Measurements from ENCODE around the gene GFPT2.

GFPT2 gene

GRCh38 chr5:180380856-180381255 is 27.7 kb upstream of the GFPT2 start:
- Histone ChIP-seq H3K4me3 (replicated peaks; ENCODE audit: low read depth, low read length) (no peak overlapping the region), H3K27me3 (replicated peaks; ENCODE audit: control insufficient read depth, insufficient read depth, low read length) (no peaks in the 10 kb centered on the region; the same call in 1 of the 2 replicates), H3K36me3 (ENCODE audit: control insufficient read depth, insufficient read depth, low read length) (no peaks in the 10 kb centered on the region)
- no peak for TF ChIP-seq CTCF (IDR thresholded peaks at IDR 0.05; ENCODE audit: insufficient read depth, low read length, poor library complexity, severe bottlenecking)
- DNase-seq (ENCODE audit: extremely low read depth, insufficient read length): no peak

GRCh38 chr5:180380441-180380840 is 27.3 kb upstream of the GFPT2 start:
- Histone ChIP-seq H3K27me3 (replicated peaks; ENCODE audit: control insufficient read depth, insufficient read depth, low read length) (no peaks in the 10 kb centered on the region; the same call in 1 of the 2 replicates), H3K4me3 (replicated peaks; ENCODE audit: low read depth, low read length) (no peak overlapping the region), H3K36me3 (ENCODE audit: control insufficient read depth, insufficient read depth, low read length) (no peaks in the 10 kb centered on the region)
- no peak for DNase-seq (ENCODE audit: extremely low read depth, insufficient read length)
- no peak for TF ChIP-seq CTCF (IDR thresholded peaks at IDR 0.05; ENCODE audit: insufficient read depth, low read length, poor library complexity, severe bottlenecking)

GRCh38 chr5:180379355-180380070 is 26.4 kb upstream of the GFPT2 start:
- Histone ChIP-seq H3K36me3 (ENCODE audit: control insufficient read depth, insufficient read depth, low read length) (no peaks in the 10 kb centered on the region), H3K27me3 (replicated peaks; ENCODE audit: control insufficient read depth, insufficient read depth, low read length) (no peaks in the 10 kb centered on the region; the same call in 1 of the 2 replicates), H3K4me3 (replicated peaks; ENCODE audit: low read depth, low read length) (no peak overlapping the region)
- TF ChIP-seq CTCF (IDR thresholded peaks at IDR 0.05; ENCODE audit: insufficient read depth, low read length, poor library complexity, severe bottlenecking): no peak
- no peak for DNase-seq (ENCODE audit: extremely low read depth, insufficient read length)

GRCh38 chr5:180378438-180379344 is 25.6 kb upstream of the GFPT2 start:
- Histone ChIP-seq H3K36me3 (ENCODE audit: control insufficient read depth, insufficient read depth, low read length) (no peaks in the 10 kb centered on the region), H3K4me3 (replicated peaks; ENCODE audit: low read depth, low read length) (no peak overlapping the region), H3K27me3 (replicated peaks; ENCODE audit: control insufficient read depth, insufficient read depth, low read length) (no peaks in the 10 kb centered on the region; the same call in 1 of the 2 replicates)
- no peak for TF ChIP-seq CTCF (IDR thresholded peaks at IDR 0.05; ENCODE audit: insufficient read depth, low read length, poor library complexity, severe bottlenecking)
- DNase-seq (ENCODE audit: extremely low read depth, insufficient read length): no peak

- H3K36me3 ChIP-seq (ENCODE audit: control insufficient read depth, insufficient read depth, low read length): no peaks in the 10 kb centered on the region
- H3K27me3 ChIP-seq (replicated peaks; ENCODE audit: control insufficient read depth, insufficient read depth, low read length): no peaks in the 10 kb centered on the region; the same call in 1 of the 2 replicates
- no peak overlapping the region for H3K4me3 ChIP-seq (replicated peaks; ENCODE audit: low read depth, low read length)
- no peak for DNase-seq (ENCODE audit: extremely low read depth, insufficient read length)
- TF ChIP-seq CTCF (IDR thresholded peaks at IDR 0.05; ENCODE audit: insufficient read depth, low read length, poor library complexity, severe bottlenecking): no peak
These were observed 24.5 kb upstream of the GFPT2 start for GRCh38 chr5:180377556-180378197.
